Endothelial cell (in vitro differentiated cells): Measurements from ENCODE around the gene CERKL. TPM values are rescaled to one million over a fixed set of nuclear protein-coding genes. Genes with fewer than 3 reads are reported as not detected.
A peak's percentile ranks its signal among the peaks of the same experiment; 100 is the strongest.

Source experiments
- DNase-seq: peaks from one replicate; pipeline ENCODE4 v3.0.0; 2021; ENCODE audit warnings: low spot score
- H3K27ac Mint-ChIP-seq: one replicate; pipeline ENCODE4 v1.8.0; 2021; ENCODE audit warnings: mixed read lengths, inconsistent platforms; ENCODE audit not compliant: unreplicated experiment
- H3K27me3 Mint-ChIP-seq: one replicate; pipeline ENCODE4 v1.8.0; 2021; ENCODE audit warnings: mild to moderate bottlenecking, moderate library complexity, mixed read lengths, inconsistent platforms; ENCODE audit not compliant: unreplicated experiment
- H3K36me3 Mint-ChIP-seq: one replicate; pipeline ENCODE4 v1.8.0; 2021; ENCODE audit warnings: mild to moderate bottlenecking, low read depth, mixed read lengths, inconsistent platforms; ENCODE audit not compliant: unreplicated experiment
- H3K4me1 Mint-ChIP-seq: one replicate; pipeline ENCODE4 v1.8.0; 2021; ENCODE audit warnings: mild to moderate bottlenecking, mixed read lengths, inconsistent platforms; ENCODE audit not compliant: unreplicated experiment
- H3K4me3 Mint-ChIP-seq: one replicate; pipeline ENCODE4 v1.8.0; 2021; ENCODE audit warnings: mild to moderate bottlenecking, mixed read lengths, inconsistent platforms; ENCODE audit not compliant: unreplicated experiment
- H3K9me3 Mint-ChIP-seq: one replicate; pipeline ENCODE4 v1.8.0; 2021; ENCODE audit warnings: mixed read lengths, inconsistent platforms; ENCODE audit not compliant: unreplicated experiment
- CTCF ChIP-seq: fragments of 200-600 bp; sonication (generic); IDR thresholded peaks from one replicate; pipeline ENCODE4 v1.5.0; 2021; ENCODE audit warnings: antibody characterized with exemption; ENCODE audit not compliant: unreplicated experiment
- total RNA-seq: library from RNA; stranded (reverse); fragmentation: NEBNext Ultra II Directional; extraction: Animal tissue kit (Norgen Biotek cat#: 25700); gene quantifications from one replicate; pipeline ENCODE4 v1.2.1, GENCODE V29; 2021; ENCODE audit not compliant: unreplicated experiment

The CERKL gene
- total RNA-seq, 1 donor from 2014 or later, result 0.08 TPM

GRCh38 chr2:181576431-181576830, 80.5 kb downstream of the CERKL start:
- TF ChIP-seq CTCF, result no peak
- Mint-ChIP-seq H3K36me3 (no peaks in the 10 kb centered on the region), H3K9me3 (no peaks in the 10 kb centered on the region), H3K4me1 (no peaks in the 10 kb centered on the region), H3K27me3 (no peaks in the 10 kb centered on the region), H3K4me3 (no peak overlapping the region), H3K27ac (no peak overlapping the region)
- DNase-seq, result no peak

- no peak for TF ChIP-seq CTCF
- no peak overlapping the region for H3K27ac Mint-ChIP-seq
- no peaks in the 10 kb centered on the region for H3K36me3 Mint-ChIP-seq
- H3K4me3 Mint-ChIP-seq, result no peak overlapping the region
- H3K9me3 Mint-ChIP-seq, result no peaks in the 10 kb centered on the region
- H3K4me1 Mint-ChIP-seq, result no peaks in the 10 kb centered on the region
- DNase-seq, result no peak
- no peaks in the 10 kb centered on the region for H3K27me3 Mint-ChIP-seq
Observed at GRCh38 chr2:181575650-181576025, 81.3 kb downstream of the CERKL start.

GRCh38 chr2:181575024-181575649, 81.8 kb downstream of the CERKL start:
- Mint-ChIP-seq H3K36me3 (no peaks in the 10 kb centered on the region), H3K27me3 (no peaks in the 10 kb centered on the region), H3K4me1 (no peaks in the 10 kb centered on the region), H3K27ac (no peak overlapping the region), H3K4me3 (no peak overlapping the region), H3K9me3 (no peaks in the 10 kb centered on the region)
- no peak for TF ChIP-seq CTCF
- no peak for DNase-seq

GRCh38 chr2:181574321-181574720, 82.6 kb downstream of the CERKL start:
- DNase-seq, result no peak
- H3K4me1 Mint-ChIP-seq, result no peaks in the 10 kb centered on the region
- no peak overlapping the region for H3K4me3 Mint-ChIP-seq
- H3K27me3 Mint-ChIP-seq, result no peaks in the 10 kb centered on the region
- no peak overlapping the region for H3K27ac Mint-ChIP-seq
- no peak for TF ChIP-seq CTCF
- H3K36me3 Mint-ChIP-seq, result no peaks in the 10 kb centered on the region
- no peaks in the 10 kb centered on the region for H3K9me3 Mint-ChIP-seq

GRCh38 chr2:181573140-181573736, 83.7 kb downstream of the CERKL start:
- peak; percentile 35 for DNase-seq
- Mint-ChIP-seq H3K36me3 (no peaks in the 10 kb centered on the region), H3K9me3 (no peaks in the 10 kb centered on the region), H3K4me3 (no peak overlapping the region), H3K4me1 (no peaks in the 10 kb centered on the region), H3K27me3 (no peaks in the 10 kb centered on the region), H3K27ac (no peak overlapping the region)
- TF ChIP-seq CTCF, result peak; percentile 73
